Hepatocyte (in vitro differentiated cells): ENCODE measurements around the gene CENPK. TPM values are rescaled to one million over a fixed set of nuclear protein-coding genes. Genes with fewer than 3 reads are reported as not detected.

ENCODE experiments used
- polyA plus RNA-seq: library from polyadenylated mRNA; unstranded; fragments of >200 nt; fragmentation: Nextera tagmentation; extraction: Ambion mirVana; gene quantifications from 2 replicates; pipeline ENCODE4 v1.2.1, GENCODE V29; 2016
- small RNA-seq: library from RNA; depleted of rRNA; stranded (forward); fragments of <200 nt; gene quantifications from one replicate; pipeline ENCODE3, GENCODE V24; 2014
- total RNA-seq: library from RNA; depleted of rRNA; stranded (reverse); fragments of >200 nt; gene quantifications from 2 replicates; pipeline ENCODE4 v1.2.3, GENCODE V29; 2014

CENPK gene
- total and polyA plus RNA-seq, 2 experiments from 2014 or later = 11.4 to 15.5 TPM

Small RNAs within 50 kb of the gene (small RNA-seq; reads per million reads assigned to genes)
- gene RNU6-540P = not detected

Other genes with a start within 250 kb of the CENPK start
- 10.4 and 21.0 TPM in 2 replicates for gene ADAMTS6, start 81.2 kb downstream of the CENPK start, total RNA-seq
- 3.4 and 5.9 TPM in 2 replicates for gene ADAMTS6, start 81.2 kb downstream of the CENPK start, polyA plus RNA-seq
- gene PPWD1, start 128 bp upstream of the CENPK start, total RNA-seq = 39.0 and 39.2 TPM in 2 replicates
- 19.8 and 23.4 TPM in 2 replicates for gene PPWD1, start 128 bp upstream of the CENPK start, polyA plus RNA-seq
- 11.7 and 14.2 TPM in 2 replicates for gene TRIM23, start 61.2 kb upstream of the CENPK start, total RNA-seq
- gene TRIM23, start 61.2 kb upstream of the CENPK start, polyA plus RNA-seq = 6.0 and 6.7 TPM in 2 replicates
- 7.1 and 7.3 TPM in 2 replicates for gene SHLD3, start 61.9 kb upstream of the CENPK start, total RNA-seq
- gene SHLD3, start 61.9 kb upstream of the CENPK start, polyA plus RNA-seq = 2.1 and 4.4 TPM in 2 replicates
- gene TRAPPC13, start 61.9 kb upstream of the CENPK start, total RNA-seq = 32.7 and 34.2 TPM in 2 replicates
- 10.8 and 14.7 TPM in 2 replicates for gene TRAPPC13, start 61.9 kb upstream of the CENPK start, polyA plus RNA-seq
- gene SGTB, start 158.9 kb upstream of the CENPK start, total RNA-seq = 7.1 and 9.0 TPM in 2 replicates
- gene SGTB, start 158.9 kb upstream of the CENPK start, polyA plus RNA-seq = 3.4 and 3.6 TPM in 2 replicates
- gene NLN, start 159.0 kb upstream of the CENPK start, total RNA-seq = 17.3 and 24.3 TPM in 2 replicates
- gene NLN, start 159.0 kb upstream of the CENPK start, polyA plus RNA-seq = 13.4 and 16.4 TPM in 2 replicates